ENCODE results near the gene RRP1B.

RRP1B gene

DNA sequence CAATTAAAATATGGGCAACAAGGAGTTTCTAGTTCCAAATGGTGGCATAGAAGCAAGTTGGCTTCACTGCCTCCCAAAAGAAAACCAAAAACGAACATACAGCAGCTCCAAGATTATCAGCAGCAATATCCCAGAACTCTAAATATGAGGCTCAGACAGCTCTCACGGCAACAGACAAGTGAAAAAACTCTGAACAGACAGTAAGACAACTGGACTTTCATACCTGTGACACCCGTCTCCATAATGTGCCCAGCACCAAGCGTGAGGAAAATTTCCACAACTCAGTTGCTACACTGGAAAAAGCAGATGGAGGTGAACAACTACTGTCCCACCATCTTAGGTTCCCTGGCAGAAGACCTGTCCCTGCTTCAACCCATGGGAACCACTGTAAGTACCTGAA, 40.0 kb upstream of the RRP1B start:
- no peak for DNase-seq (ENCODE audit: low read depth)
- TF ChIP-seq, protein P1, sequence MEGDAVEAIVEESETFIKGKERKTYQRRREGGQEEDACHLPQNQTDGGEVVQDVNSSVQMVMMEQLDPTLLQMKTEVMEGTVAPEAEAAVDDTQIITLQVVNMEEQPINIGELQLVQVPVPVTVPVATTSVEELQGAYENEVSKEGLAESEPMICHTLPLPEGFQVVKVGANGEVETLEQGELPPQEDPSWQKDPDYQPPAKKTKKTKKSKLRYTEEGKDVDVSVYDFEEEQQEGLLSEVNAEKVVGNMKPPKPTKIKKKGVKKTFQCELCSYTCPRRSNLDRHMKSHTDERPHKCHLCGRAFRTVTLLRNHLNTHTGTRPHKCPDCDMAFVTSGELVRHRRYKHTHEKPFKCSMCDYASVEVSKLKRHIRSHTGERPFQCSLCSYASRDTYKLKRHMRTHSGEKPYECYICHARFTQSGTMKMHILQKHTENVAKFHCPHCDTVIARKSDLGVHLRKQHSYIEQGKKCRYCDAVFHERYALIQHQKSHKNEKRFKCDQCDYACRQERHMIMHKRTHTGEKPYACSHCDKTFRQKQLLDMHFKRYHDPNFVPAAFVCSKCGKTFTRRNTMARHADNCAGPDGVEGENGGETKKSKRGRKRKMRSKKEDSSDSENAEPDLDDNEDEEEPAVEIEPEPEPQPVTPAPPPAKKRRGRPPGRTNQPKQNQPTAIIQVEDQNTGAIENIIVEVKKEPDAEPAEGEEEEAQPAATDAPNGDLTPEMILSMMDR (IDR thresholded peaks at IDR 0.05; ENCODE audit: insufficient read depth, low read depth, low read length, missing control alignments) = no peak
- no peak overlapping the region for H3K4me3 ChIP-seq (ENCODE audit: low read length)

DNA sequence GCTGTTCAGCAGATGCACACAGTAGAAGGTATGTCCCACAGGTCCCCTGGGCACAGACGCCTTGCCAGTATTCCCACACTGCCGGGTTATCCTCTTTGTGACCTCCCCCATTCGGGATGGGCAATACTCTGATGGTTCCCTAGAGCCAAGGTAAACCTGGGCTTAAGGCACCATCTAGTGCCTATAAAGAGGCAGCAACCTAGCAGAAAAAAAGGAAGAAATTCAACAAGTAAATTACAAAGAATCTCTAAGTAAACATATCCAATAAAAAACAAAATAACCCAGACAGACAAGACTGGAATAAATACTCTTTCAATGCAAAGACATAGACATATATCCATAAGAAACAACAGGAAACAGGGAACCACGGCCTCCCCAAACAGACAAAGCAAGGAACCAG, 39.5 kb upstream of the RRP1B start:
- TF ChIP-seq, protein P1 (IDR thresholded peaks at IDR 0.05; ENCODE audit: insufficient read depth, low read depth, low read length, missing control alignments) = peak; percentile 41
- no peak for DNase-seq (ENCODE audit: low read depth)
- no peak overlapping the region for H3K4me3 ChIP-seq (ENCODE audit: low read length)

- peak; percentile 81 for DNase-seq (ENCODE audit: low read depth)
- H3K4me3 ChIP-seq (ENCODE audit: low read length) = no peak overlapping the region
- TF ChIP-seq, protein P1 (IDR thresholded peaks at IDR 0.05; ENCODE audit: insufficient read depth, low read depth, low read length, missing control alignments) = no peak
Observed at GRCh38 chr21:43622796-43623195, 36.6 kb upstream of the RRP1B start.

GRCh38 chr21:43623588-43623987, 35.8 kb upstream of the RRP1B start:
- no peak overlapping the region for H3K4me3 ChIP-seq (ENCODE audit: low read length)
- TF ChIP-seq, protein P1 (IDR thresholded peaks at IDR 0.05; ENCODE audit: insufficient read depth, low read depth, low read length, missing control alignments) = no peak
- no peak for DNase-seq (ENCODE audit: low read depth)

- H3K4me3 ChIP-seq (ENCODE audit: low read length) = no peak overlapping the region
- TF ChIP-seq, protein P1 (IDR thresholded peaks at IDR 0.05; ENCODE audit: insufficient read depth, low read depth, low read length, missing control alignments) = no peak
- DNase-seq (ENCODE audit: low read depth) = no peak
Observed at GRCh38 chr21:43624339-43624738, 35.0 kb upstream of the RRP1B start.

DNA sequence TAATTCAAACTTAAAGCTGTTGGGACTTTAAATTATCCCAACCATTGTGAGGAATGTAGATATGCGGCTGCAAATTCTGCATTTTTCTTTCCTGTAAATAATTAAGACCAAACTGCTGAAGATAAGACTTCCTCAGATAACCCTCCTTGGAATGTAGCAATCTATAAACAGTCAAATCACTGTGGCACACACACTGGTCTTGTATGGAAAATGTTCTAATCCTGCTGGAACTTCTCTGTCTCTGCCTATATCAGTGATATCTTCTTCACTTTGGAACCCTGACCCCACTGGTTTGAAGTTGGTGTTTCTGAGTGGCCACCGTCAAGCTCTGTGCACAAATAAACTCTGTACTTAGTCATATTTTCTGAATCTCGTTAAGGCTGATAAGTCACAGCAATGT, 33.0 kb upstream of the RRP1B start:
- no peak for DNase-seq (ENCODE audit: low read depth)
- H3K4me3 ChIP-seq (ENCODE audit: low read length) = no peak overlapping the region
- TF ChIP-seq, protein P1 (IDR thresholded peaks at IDR 0.05; ENCODE audit: insufficient read depth, low read depth, low read length, missing control alignments) = no peak

GRCh38 chr21:43627527-43627926, 31.8 kb upstream of the RRP1B start:
- H3K4me3 ChIP-seq (ENCODE audit: low read length) = no peak overlapping the region
- no peak for DNase-seq (ENCODE audit: low read depth)
- TF ChIP-seq, protein P1 (IDR thresholded peaks at IDR 0.05; ENCODE audit: insufficient read depth, low read depth, low read length, missing control alignments) = no peak

All from epithelial cell of esophagus (primary cell).